ENCODE data around the gene INTS3.

Gene INTS3

GRCh38 chr1:153684892-153685291 is 43.0 kb upstream of the INTS3 start:
- no peak overlapping the region for H3K27ac ChIP-seq
- TF ChIP-seq CTCF (IDR thresholded peaks at IDR 0.05) (no peak), ZFX (IDR thresholded peaks at IDR 0.05; ENCODE audit: borderline replicate concordance) (no peak)

GRCh38 chr1:153685544-153686340 is 42.1 kb upstream of the INTS3 start:
- no peak overlapping the region for H3K27ac ChIP-seq
- TF ChIP-seq ZFX (IDR thresholded peaks at IDR 0.05; ENCODE audit: borderline replicate concordance) (no peak), CTCF (IDR thresholded peaks at IDR 0.05) (no peak)

GRCh38 chr1:153687346-153688125 is 40.3 kb upstream of the INTS3 start:
- H3K27ac ChIP-seq = no peak overlapping the region
- TF ChIP-seq ZFX (IDR thresholded peaks at IDR 0.05; ENCODE audit: borderline replicate concordance) (no peak), CTCF (IDR thresholded peaks at IDR 0.05) (no peak)

- TF ChIP-seq ZFX (IDR thresholded peaks at IDR 0.05; ENCODE audit: borderline replicate concordance) (no peak), CTCF (IDR thresholded peaks at IDR 0.05) (no peak)
- H3K27ac ChIP-seq = no peak overlapping the region
Observed at GRCh38 chr1:153688276-153688675, 39.6 kb upstream of the INTS3 start.

GRCh38 chr1:153688736-153689328 is 39.0 kb upstream of the INTS3 start:
- no peak overlapping the region for H3K27ac ChIP-seq
- TF ChIP-seq CTCF (IDR thresholded peaks at IDR 0.05) (no peak), ZFX (IDR thresholded peaks at IDR 0.05; ENCODE audit: borderline replicate concordance) (no peak)

GRCh38 chr1:153693466-153693865 is 34.4 kb upstream of the INTS3 start:
- H3K27ac ChIP-seq = no peak overlapping the region
- TF ChIP-seq ZFX (IDR thresholded peaks at IDR 0.05; ENCODE audit: borderline replicate concordance) = no peak
- no peak for TF ChIP-seq CTCF (IDR thresholded peaks at IDR 0.05)

Data from 22Rv1 (cell line).